ENCODE results near the gene CSPG4.

The CSPG4 gene

DNA sequence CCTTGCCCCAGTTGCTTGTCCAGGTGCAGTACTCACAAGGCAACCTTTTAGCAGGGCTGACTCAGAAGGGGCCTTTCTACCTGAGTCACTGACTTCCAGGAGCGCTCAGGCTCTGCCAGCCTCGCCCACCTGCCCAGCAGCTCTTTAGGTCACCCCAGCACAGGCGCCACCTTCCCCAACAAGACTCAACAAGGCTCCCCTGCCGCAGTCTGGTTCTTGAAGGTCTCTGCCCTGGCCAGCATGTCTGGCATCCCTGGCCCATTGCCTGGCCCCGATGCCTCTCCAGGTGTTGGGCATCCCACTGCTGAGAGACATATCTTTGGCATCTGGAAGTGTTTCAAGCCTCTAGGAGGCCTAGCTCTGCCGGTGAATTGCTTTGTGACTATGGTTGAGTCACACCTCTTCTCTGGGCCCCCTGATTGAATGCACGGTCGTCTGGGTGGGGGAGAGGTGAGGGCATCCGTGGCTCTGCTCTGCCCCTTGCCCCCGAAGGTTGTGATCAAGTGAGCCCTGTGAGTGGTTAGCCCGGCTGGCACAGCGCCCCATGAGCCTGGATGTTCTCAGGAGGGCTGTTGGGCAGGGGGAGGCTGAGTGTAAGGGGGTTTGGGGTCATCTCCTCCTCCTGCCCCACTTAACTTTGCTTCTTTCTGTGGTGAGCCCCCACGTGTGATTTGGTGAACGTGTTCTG is 43.3 kb downstream of the CSPG4 start:
- no peak for DNase-seq (ENCODE audit: low read depth)

DNA sequence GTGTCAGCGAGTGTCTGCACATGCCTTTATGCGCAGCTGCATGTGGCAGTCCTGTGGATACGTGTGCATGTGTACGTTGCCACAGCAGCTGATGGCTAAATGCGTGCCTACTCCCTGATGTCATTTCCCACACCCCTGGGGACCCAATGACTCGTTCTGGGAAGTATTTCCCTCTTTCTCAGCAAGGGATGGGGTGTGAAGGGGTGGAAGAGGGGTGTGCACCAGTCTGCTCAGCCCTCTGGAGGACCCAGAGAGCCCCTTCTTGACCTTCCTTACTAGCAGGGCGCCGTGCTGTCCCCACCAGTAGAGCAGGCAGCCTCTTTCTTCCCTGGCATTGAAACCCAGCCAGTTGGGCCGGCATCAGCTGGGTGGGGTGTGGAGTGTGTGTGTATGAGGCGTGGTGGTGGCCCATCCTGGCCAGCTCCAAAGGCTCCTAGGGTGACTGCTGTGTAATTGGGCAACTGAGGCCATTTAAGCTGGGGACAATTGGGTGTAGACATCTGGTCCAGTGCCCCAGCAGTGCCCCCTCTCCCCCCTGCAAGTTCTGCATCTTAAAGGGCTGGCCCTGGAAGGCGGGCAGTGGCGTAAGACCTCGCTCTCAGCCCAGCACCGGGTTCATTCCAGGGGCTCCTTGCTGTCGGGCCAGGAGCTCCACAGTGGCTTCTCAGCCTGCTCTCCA is 45.7 kb downstream of the CSPG4 start:
- DNase-seq (ENCODE audit: low read depth): peak; percentile 100

DNA sequence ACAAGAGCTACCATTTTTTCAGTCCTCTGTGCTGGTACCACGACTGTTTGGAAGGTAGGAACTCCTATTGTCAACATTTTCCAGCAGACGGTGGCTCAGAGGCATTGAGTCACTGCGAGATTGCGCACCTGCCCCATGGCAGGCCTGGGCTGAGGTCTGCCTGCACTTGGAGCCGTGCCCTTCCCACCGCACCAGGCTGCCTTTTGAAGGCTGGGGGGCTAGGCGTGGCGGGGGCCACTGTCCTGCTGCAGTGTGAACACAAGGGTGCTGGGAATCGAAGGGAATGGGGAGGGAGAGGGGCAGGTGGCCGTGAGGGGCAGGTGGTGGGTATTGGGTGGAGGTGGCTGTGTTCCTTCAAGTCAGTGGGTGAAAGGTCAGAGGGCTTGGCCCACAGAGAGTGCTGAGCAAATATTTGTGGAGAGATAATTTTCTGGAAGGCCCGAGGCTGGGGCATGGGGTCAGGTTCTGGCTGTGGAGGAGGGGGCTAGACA is 48.7 kb downstream of the CSPG4 start:
- no peak for DNase-seq (ENCODE audit: low read depth)

DNA sequence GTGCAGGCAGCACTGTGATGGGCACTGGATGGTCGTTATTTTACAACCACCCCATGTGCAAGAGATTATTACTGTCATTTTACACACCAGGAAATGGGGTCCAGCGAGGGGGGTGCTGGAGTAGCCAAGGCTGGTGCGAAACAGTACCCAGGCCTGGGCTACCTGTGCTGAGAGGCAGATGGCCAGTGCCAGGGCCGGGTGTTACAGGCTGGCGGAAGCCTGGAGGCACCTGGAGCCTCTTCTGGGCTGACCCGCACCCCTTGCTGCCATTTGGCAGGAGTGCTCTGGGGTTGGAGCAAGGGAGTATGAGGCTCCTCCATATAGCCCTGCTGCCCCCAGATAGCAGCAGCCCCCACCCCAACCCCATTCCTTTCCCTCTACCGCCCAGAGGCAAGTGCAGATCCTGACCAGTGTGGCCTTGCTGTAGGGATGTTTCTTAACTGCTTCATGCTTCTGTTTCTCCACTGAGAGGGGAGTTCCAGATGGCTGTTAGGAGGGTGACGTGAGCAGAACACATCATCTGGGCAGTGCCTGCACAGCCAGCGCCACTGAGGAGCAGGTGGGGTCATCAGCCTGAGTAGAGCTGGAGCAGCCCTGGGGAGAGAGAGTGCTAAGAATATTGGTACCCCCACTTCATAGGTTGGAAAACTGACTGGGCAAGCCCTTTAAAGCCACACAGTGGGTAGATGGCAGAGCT is 49.7 kb downstream of the CSPG4 start:
- DNase-seq (ENCODE audit: low read depth): no peak

DNA sequence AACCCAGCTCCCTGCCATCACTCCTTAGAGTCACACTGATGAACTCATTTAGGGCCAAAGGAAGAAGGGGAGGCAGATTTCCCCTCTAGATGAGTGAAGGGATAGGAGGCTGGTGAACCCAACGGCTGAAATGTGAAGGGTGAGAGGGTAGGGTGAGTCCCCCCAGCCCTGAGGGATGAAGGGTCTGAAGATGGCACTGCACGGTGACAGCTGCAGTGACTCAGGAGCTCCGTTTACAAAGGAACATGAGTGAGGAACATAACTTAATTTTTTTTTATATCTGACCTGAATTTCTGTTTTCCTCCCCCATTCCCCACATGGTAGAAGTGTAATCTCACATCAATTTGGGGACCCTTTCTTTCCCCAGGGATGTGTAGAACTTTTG is 50.9 kb downstream of the CSPG4 start:
- no peak for DNase-seq (ENCODE audit: low read depth)

DNA sequence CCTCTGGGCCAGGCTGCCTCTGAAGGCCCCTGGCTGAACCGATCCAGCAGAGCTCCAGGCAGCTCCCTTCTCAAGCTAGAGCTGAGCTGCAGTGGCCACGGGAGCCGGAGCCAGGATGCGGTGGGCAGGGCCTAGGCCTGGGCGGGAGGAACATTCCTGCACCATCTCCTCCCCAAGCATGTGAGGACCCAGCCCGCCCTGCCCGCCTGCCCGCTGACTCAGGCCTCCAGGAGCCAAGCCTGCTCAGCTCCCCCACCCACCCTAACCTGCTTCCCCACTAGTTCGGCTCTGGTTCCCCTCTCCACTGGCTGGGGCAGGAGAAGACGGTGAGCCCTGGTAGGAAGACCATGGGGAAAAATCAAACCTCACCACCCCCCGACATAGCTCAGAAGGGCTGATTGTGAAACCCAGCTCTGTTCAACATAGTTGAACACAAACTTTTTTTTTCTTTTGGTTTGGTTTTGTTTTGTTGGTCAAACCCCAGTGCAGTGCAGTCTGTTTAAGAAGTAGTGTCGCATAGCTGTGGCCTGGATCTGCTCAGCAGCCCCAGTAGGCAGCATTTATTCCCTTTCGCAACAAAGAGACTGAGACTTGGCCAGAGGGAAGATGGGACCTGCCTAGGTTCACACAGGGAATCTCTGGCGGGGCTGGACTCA is 51.4 kb downstream of the CSPG4 start:
- peak; percentile 90 for DNase-seq (ENCODE audit: low read depth)

DNA sequence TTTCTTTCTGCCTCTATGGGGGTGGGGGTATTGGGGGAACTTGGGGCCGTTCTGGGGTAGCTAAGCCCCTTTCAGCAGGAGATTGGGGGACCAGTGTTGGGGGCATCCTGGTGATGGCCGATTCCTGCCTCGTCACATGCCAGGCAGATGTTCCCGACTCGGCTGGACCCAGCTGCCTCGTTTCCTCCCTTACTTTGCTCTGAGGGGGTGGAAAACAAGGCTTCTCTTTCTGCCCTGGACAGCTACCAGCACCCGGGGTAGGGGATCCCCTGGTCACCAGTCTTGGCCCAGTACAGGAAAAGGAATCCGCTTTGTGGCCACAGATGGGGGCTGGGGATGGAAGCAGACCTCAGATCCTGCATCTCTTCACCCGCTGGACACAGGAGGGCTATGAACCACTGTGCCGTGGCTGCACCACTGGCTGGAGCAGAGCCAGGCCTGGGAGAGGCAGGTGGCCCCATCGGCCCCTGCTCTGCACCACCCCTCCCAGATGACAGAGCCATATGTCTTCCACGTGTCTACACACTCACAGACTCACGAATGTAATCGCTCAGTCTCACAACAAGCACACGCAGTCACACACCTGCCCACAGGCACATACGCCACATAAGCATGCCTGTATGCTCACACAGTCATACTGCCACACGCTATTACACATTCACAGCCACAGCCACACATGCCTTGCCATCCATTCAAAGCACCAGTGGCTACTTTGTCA is 52.6 kb downstream of the CSPG4 start:
- DNase-seq (ENCODE audit: low read depth): no peak

DNA sequence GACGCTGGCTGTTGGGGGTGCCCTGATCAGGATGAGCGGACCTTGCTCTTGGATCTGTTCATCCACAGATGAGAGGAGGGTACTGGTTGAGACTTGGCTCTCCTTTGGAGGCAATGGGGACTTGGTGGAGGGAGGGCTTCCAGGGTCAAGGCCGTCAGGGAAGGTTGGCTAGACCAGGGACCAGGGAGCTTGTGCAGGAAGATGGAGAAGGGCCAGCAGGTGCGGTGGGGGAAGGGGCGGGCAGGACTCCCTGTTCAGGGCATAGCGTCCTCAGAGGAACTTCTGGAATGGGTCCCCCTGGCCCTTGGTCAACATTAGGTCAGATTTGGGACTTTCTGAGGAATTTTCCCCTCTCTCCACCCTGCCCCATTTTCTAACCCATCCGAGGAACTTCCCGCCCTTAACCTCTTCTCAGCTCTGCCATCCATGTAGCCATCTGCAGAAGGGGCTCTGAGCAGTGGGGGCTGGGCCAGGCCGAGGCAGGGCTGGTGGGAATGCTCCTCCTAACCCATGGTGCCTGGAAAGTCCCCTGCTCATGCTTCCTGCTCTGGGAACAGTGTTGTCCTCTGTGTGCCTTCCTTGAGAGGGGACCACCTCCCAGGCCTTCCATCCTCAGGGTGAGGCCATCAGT is 53.4 kb downstream of the CSPG4 start:
- DNase-seq (ENCODE audit: low read depth): no peak

DNA sequence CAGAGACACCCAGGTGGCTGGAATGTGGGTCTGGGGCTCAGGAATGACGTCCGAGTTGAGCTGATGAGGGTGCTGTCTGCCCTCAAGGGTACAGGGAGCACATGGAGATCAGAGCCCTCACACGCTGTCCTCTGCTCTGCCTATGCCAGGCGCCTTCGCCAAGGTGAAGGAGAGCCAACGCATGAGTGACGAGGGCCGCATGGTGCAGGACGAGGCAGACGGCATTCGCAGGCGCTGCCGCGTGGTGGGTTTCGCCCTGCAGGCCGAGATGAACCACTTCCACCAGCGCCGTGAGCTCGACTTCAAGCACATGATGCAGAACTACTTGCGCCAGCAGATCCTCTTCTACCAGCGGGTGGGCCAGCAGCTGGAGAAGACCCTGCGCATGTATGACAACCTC is 55.8 kb downstream of the CSPG4 start:
- no peak for DNase-seq (ENCODE audit: low read depth)

DNA sequence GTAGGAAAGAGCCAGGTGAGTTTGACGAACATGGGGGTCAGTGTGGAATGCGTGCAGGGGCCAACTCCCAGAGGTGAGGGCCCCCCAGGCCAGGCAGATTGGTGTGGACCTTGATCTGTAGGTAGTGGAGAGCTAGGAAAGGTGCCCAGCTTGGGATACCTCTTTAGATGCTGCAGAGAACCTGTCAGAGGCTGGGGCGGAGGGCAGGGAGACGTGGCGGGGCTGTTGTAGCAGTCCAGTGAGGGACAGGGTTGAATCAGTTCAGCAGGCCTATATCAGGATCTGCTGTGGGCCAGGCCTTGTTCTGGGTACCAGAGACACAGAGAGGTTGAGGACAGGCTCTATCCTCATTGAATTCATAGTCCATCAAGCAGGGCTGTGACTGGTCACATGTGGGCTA is 56.3 kb downstream of the CSPG4 start:
- DNase-seq (ENCODE audit: low read depth): no peak

DNA sequence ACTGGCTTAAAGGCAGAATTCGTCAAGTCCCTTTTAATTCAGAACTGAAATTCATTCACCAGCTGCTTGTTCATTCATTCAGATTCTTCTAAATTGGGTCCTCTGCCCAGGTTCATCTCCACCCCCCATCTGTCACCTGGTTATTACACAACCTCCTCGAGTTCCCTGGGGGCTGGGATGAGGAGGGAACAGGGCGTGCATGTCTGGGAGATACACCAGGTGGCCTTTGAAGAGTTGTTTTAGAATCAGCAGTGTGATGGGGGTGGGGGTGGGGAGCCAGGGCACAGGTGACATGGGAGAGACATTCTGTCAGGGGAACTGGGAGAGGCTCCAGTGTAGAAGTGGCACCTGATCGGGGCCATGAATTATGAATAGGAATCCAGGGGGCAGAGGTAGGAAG is 56.7 kb downstream of the CSPG4 start:
- no peak for DNase-seq (ENCODE audit: low read depth)

DNA sequence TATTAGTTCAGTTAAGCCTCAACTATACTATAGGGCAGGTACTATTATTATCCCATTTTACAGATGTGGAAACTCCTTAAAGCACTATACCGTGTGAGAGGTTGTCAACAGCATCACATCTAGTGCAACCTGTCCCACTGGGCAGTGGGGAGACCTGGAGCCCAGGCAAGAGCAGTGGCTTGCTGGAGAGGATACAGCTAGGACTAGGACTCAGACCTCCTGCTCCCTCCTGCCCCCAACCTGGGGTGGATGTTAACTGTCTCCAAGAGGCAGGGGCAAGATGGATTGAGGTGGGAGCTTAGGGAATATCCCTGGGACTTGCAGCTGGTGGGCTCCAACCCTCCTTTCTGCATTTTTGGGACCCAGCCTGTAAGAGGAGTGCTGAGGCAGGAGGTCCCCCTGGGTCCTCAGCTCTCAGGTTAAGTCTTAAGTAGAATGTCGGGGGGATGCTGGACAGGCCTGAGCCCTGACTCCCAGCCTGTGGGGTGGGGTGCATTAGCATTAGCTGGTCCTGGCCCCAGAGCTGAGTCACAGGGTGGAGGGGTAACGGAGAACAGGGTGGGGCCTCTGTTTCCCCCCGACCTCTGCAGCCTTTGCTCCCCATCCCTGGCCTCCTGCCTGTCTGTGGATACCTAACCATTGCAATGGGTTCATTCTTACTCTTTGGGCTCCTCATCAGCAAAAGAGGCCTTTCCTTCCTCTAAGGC is 58.3 kb downstream of the CSPG4 start:
- DNase-seq (ENCODE audit: low read depth): no peak

DNA sequence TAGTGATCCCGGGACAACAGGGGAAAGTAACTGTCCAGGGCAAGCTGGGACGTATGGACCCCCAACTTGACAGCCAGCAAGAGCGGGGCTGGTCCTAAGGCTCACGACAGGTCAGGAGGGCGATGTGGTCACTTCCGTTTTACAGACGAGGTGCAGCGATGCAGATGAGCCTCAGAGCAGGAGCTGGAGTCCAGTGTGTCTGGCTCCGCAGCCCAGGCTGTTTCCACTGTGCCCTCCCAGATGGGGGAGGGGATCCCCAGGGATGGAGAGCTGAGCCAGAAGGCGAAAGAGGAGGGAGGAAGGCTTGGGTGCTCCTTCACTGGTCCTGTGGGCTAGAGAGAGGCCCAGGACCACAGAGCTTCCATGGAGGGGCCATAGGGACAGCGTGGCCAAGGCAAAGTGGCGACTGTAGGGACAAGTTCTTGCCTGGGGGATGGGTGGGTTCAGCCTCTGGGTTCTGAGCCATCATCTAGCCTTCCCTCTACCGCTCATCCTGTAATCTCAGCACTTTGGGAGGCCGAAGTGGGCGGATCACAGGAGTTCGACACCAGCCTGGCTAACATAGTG is 59.2 kb downstream of the CSPG4 start:
- no peak for DNase-seq (ENCODE audit: low read depth)

DNA sequence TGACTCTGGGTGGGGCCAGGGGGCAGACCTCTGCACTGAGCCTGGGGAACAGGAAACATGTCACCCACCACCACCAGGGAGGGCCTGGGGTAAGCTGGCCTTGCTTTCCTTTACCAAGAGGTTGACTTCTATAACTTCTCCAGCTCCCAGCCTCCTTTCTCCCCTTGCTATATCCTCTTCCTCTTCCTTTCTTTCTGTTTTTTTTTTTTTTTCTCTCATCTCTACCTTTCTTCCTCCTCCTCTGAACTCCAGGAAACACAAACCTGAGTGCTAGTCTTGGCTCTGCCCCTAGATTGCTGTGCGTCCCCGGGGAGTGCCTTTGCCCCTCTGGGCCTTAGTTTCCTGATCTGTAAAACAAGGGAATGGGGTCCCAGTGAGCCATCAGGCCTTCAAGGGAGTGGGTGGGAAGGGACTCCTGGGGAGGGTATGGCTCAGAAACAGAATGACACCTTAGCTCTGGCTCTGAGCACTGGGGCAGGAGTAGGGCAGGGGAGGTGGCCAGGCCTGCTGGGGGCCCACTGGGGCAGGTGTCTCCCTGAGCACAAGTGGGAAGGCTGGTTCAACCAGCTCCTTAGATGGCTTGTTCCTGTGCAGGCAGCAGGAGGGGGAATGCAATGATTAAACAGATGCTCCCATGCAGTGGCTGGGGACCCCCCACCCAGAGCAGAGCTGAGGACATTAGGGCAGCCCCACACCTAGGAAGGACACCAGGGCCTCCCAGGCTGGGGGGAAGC is 60.7 kb downstream of the CSPG4 start:
- DNase-seq (ENCODE audit: low read depth): no peak

DNA sequence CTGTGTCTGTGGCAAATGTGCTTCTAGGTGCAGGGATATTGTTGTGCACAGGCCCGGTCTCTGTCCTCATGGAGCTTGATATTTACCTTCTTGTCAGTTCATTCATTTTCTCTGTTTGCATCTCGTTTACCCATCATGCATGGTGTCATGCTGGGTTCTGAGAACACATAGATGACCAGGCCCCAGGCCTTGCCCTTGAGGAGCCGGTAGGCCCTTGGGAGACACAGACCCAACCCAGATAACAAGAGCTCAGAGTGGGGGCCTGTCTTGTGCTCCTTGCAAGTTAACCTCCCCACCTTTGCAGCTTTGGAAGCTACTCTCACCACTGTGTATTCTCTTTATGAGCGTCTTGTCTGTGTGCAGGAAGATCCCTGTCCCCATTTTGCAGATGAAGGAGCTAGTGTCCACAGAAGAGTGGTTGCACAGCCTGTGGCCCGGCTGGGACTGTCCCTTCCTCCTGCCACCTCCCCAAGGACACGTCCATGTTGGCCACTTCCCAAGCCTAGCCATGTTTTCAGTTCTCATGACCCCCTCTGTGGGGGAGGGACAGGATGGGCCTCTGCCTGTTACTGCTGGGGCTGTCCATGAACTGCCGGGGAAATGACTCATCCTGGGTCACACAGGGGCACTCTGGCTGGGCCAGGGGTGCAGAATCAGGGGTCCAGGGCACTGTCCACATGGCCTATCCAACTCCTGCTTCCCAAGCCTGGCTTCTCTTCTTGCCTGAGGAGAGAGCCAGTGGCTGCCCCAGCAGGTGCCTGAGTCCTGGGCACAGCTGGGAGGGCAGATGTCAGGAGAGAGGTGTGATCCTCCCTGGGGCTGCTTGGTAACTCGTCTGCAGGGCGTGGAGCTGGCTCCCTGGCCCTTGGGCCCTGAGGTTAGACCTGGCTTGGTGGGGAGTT is 61.5 kb downstream of the CSPG4 start:
- no peak for DNase-seq (ENCODE audit: low read depth)

DNA sequence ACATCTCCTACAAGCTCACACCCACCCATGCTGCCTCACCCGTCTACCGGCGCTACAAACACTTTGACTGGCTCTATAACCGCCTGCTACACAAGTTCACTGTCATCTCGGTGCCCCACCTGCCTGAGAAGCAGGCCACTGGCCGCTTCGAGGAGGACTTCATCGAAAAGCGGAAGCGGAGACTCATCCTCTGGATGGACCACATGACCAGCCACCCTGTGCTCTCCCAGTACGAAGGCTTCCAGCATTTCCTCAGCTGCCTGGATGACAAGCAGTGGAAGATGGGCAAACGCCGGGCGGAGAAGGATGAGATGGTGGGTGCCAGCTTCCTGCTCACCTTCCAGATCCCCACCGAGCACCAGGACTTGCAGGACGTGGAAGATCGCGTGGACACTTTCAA is 62.8 kb downstream of the CSPG4 start:
- no peak for DNase-seq (ENCODE audit: low read depth)

DNA sequence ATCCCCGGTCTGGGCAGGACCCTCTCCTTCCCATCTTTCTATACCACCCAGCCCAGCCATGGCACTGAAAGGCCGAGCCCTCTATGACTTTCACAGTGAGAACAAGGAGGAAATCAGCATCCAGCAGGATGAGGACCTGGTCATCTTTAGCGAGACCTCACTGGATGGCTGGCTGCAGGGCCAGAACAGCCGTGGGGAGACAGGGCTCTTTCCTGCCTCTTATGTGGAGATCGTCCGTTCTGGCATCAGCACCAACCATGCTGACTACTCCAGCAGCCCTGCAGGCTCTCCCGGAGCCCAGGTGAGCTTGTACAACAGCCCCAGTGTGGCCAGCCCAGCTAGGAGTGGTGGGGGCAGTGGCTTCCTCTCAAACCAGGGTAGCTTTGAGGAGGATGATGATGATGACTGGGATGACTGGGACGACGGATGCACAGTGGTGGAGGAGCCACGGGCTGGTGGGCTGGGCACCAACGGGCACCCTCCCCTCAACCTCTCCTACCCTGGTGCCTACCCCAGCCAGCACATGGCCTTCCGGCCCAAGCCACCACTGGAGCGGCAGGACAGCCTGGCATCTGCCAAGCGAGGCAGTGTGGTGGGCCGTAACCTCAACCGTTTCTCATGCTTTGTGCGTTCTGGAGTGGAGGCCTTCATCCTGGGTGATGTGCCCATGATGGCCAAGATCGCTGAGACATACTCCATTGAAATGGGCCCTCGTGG is 63.4 kb downstream of the CSPG4 start:
- DNase-seq (ENCODE audit: low read depth): no peak
